Suppressor macrophage treated with lipopolysaccharide for 1 hour (primary cell): Measurements from ENCODE around the gene TCF12.
A peak's percentile ranks its signal among the peaks of the same experiment; 100 is the strongest.

ENCODE experiments used
- DNase-seq, 3 donors: peaks; one replicate each; pipeline ENCODE4 v3.0.0-alpha.2; 2020 to 2022

The TCF12 gene

GRCh38 chr15:57095896-57096295 is 177.5 kb downstream of the TCF12 start:
- DNase-seq, result no peak

GRCh38 chr15:57097246-57097645 is 178.8 kb downstream of the TCF12 start:
- no peak for DNase-seq

GRCh38 chr15:57097919-57098543 is 179.6 kb downstream of the TCF12 start:
- DNase-seq, result peak; percentile 51 to 61 (median 56)

GRCh38 chr15:57098896-57099295 is 180.5 kb downstream of the TCF12 start:
- DNase-seq, result no peak

GRCh38 chr15:57100136-57100539 is 181.7 kb downstream of the TCF12 start:
- peak; percentile 23 to 72 (median 71) for DNase-seq

- no peak for DNase-seq
Observed at GRCh38 chr15:57102858-57103257, 184.4 kb downstream of the TCF12 start.

GRCh38 chr15:57108296-57108695 is 189.9 kb downstream of the TCF12 start:
- DNase-seq, result peak; percentile 21 to 57 (median 33)

GRCh38 chr15:57109005-57109404 is 190.6 kb downstream of the TCF12 start:
- no peak for DNase-seq

- no peak for DNase-seq
Observed at GRCh38 chr15:57111002-57111401, 192.6 kb downstream of the TCF12 start.

GRCh38 chr15:57112178-57112577 is 193.7 kb downstream of the TCF12 start:
- DNase-seq, result no peak

- peak in 2 of 3 donors; percentile 6 to 18 for DNase-seq
Observed at GRCh38 chr15:57114070-57114469, 195.6 kb downstream of the TCF12 start.

GRCh38 chr15:57118013-57118799 is 199.8 kb downstream of the TCF12 start:
- DNase-seq, result no peak

GRCh38 chr15:57122080-57122840 is 203.8 kb downstream of the TCF12 start:
- DNase-seq, result peak; percentile 11 to 37 (median 27)

- DNase-seq, result no peak
Observed at GRCh38 chr15:57124036-57124435, 205.6 kb downstream of the TCF12 start.

GRCh38 chr15:57129064-57129463 is 210.6 kb downstream of the TCF12 start:
- DNase-seq, result no peak

- DNase-seq, result no peak
Observed at GRCh38 chr15:57130956-57131355, 212.5 kb downstream of the TCF12 start.

GRCh38 chr15:57133127-57133968 is 214.9 kb downstream of the TCF12 start:
- no peak for DNase-seq

GRCh38 chr15:57134071-57134605 is 215.7 kb downstream of the TCF12 start:
- no peak for DNase-seq

GRCh38 chr15:57134851-57135250 is 216.4 kb downstream of the TCF12 start:
- DNase-seq, result peak in 2 of 3 donors; percentile 26 to 32

GRCh38 chr15:57135800-57136199 is 217.4 kb downstream of the TCF12 start:
- DNase-seq, result peak in 1 of 3 donors; percentile 16

- peak; percentile 41 to 59 (median 56) for DNase-seq
Observed at GRCh38 chr15:57138349-57138788, 219.9 kb downstream of the TCF12 start.

- DNase-seq, result no peak
Observed at GRCh38 chr15:57143511-57144078, 225.2 kb downstream of the TCF12 start.
